Endothelial cell (in vitro differentiated cells): ENCODE data around the gene MAGI2. TPM values are rescaled to one million over a fixed set of nuclear protein-coding genes. Genes with fewer than 3 reads are reported as not detected.
A peak's percentile ranks its signal among the peaks of the same experiment; 100 is the strongest.

Experiments used
- DNase-seq: peaks from one replicate; pipeline ENCODE4 v3.0.0; 2021; ENCODE audit warnings: low spot score
- H3K27ac Mint-ChIP-seq: one replicate; pipeline ENCODE4 v1.8.0; 2021; ENCODE audit warnings: mixed read lengths, inconsistent platforms; ENCODE audit not compliant: unreplicated experiment
- H3K27me3 Mint-ChIP-seq: one replicate; pipeline ENCODE4 v1.8.0; 2021; ENCODE audit warnings: mild to moderate bottlenecking, moderate library complexity, mixed read lengths, inconsistent platforms; ENCODE audit not compliant: unreplicated experiment
- H3K36me3 Mint-ChIP-seq: one replicate; pipeline ENCODE4 v1.8.0; 2021; ENCODE audit warnings: mild to moderate bottlenecking, low read depth, mixed read lengths, inconsistent platforms; ENCODE audit not compliant: unreplicated experiment
- H3K4me1 Mint-ChIP-seq: one replicate; pipeline ENCODE4 v1.8.0; 2021; ENCODE audit warnings: mild to moderate bottlenecking, mixed read lengths, inconsistent platforms; ENCODE audit not compliant: unreplicated experiment
- H3K4me3 Mint-ChIP-seq: one replicate; pipeline ENCODE4 v1.8.0; 2021; ENCODE audit warnings: mild to moderate bottlenecking, mixed read lengths, inconsistent platforms; ENCODE audit not compliant: unreplicated experiment
- H3K9me3 Mint-ChIP-seq: one replicate; pipeline ENCODE4 v1.8.0; 2021; ENCODE audit warnings: mixed read lengths, inconsistent platforms; ENCODE audit not compliant: unreplicated experiment
- CTCF ChIP-seq: fragments of 200-600 bp; sonication (generic); IDR thresholded peaks from one replicate; pipeline ENCODE4 v1.5.0; 2021; ENCODE audit warnings: antibody characterized with exemption; ENCODE audit not compliant: unreplicated experiment
- total RNA-seq: library from RNA; stranded (reverse); fragmentation: NEBNext Ultra II Directional; extraction: Animal tissue kit (Norgen Biotek cat#: 25700); gene quantifications from one replicate; pipeline ENCODE4 v1.2.1, GENCODE V29; 2021; ENCODE audit not compliant: unreplicated experiment

The MAGI2 gene
- total RNA-seq, 1 donor from 2014 or later: 6.3 TPM

GRCh38 chr7:78939669-78940068, 513.8 kb downstream of the MAGI2 start:
- DNase-seq: no peak
- Mint-ChIP-seq H3K36me3 (no peaks in the 10 kb centered on the region), H3K27me3 (no peaks in the 10 kb centered on the region), H3K9me3 (no peaks in the 10 kb centered on the region), H3K4me3 (no peak overlapping the region), H3K27ac (no peak overlapping the region), H3K4me1 (no peaks in the 10 kb centered on the region)
- no peak for TF ChIP-seq CTCF

GRCh38 chr7:78924581-78924980, 528.9 kb downstream of the MAGI2 start:
- TF ChIP-seq CTCF: peak; percentile 66
- peak; percentile 4 for DNase-seq
- no peaks in the 10 kb centered on the region for H3K4me1 Mint-ChIP-seq
- no peaks in the 10 kb centered on the region for H3K27me3 Mint-ChIP-seq
- no peaks in the 10 kb centered on the region for H3K36me3 Mint-ChIP-seq
- no peak overlapping the region for H3K4me3 Mint-ChIP-seq
- no peaks in the 10 kb centered on the region for H3K9me3 Mint-ChIP-seq
- no peak overlapping the region for H3K27ac Mint-ChIP-seq

- Mint-ChIP-seq H3K9me3 (no peaks in the 10 kb centered on the region), H3K27me3 (no peaks in the 10 kb centered on the region), H3K4me1 (no peaks in the 10 kb centered on the region), H3K27ac (no peak overlapping the region), H3K36me3 (no peaks in the 10 kb centered on the region), H3K4me3 (no peak overlapping the region)
- TF ChIP-seq CTCF: no peak
- no peak for DNase-seq
Measured at GRCh38 chr7:78912781-78913180, 540.7 kb downstream of the MAGI2 start.

GRCh38 chr7:78906735-78907134, 546.7 kb downstream of the MAGI2 start:
- H3K4me3 Mint-ChIP-seq: no peak overlapping the region
- DNase-seq: no peak
- no peaks in the 10 kb centered on the region for H3K4me1 Mint-ChIP-seq
- no peaks in the 10 kb centered on the region for H3K36me3 Mint-ChIP-seq
- H3K27ac Mint-ChIP-seq: no peak overlapping the region
- H3K27me3 Mint-ChIP-seq: no peaks in the 10 kb centered on the region
- TF ChIP-seq CTCF: no peak
- H3K9me3 Mint-ChIP-seq: no peaks in the 10 kb centered on the region

GRCh38 chr7:78905436-78905835, 548.0 kb downstream of the MAGI2 start:
- Mint-ChIP-seq H3K27ac (no peak overlapping the region), H3K27me3 (no peaks in the 10 kb centered on the region), H3K9me3 (no peaks in the 10 kb centered on the region), H3K4me3 (no peak overlapping the region), H3K36me3 (no peaks in the 10 kb centered on the region), H3K4me1 (no peaks in the 10 kb centered on the region)
- TF ChIP-seq CTCF: no peak
- no peak for DNase-seq
